GM10248 (cell line): ENCODE results near the gene SMYD3.

Experiments
- CTCF ChIA-PET: fragments of 300-600 bp; sonication (Branson Sonifier 250); formaldehyde crosslinking; extraction: SDS; loops from one replicate; lab custom pipeline; 2021; ENCODE audit warnings: antibody characterized with exemption; lab: Yijun Ruan, JAX
- POLR2A ChIA-PET: fragments of 350-650 bp; sonication (Branson Sonifier 250); formaldehyde crosslinking; extraction: SDS; loops from one replicate; lab custom pipeline; 2020; ENCODE audit warnings: antibody characterized with exemption; lab: Yijun Ruan, JAX
- DNase-seq: peaks from one replicate; pipeline ENCODE4 v3.0.0; 2012; ENCODE audit errors: extremely low spot score
- TF ChIP-seq, protein P1 (sequence below): IDR thresholded peaks from 2 replicates; pipeline ENCODE4 v1.5.1; 2012; ENCODE audit warnings: mild to moderate bottlenecking, low read depth; ENCODE audit errors: extremely low read depth, missing control alignments, control extremely low read depth

The SMYD3 gene

GRCh38 chr1:246301553-246302250, 205.4 kb downstream of the SMYD3 start:
- TF ChIP-seq, protein P1, sequence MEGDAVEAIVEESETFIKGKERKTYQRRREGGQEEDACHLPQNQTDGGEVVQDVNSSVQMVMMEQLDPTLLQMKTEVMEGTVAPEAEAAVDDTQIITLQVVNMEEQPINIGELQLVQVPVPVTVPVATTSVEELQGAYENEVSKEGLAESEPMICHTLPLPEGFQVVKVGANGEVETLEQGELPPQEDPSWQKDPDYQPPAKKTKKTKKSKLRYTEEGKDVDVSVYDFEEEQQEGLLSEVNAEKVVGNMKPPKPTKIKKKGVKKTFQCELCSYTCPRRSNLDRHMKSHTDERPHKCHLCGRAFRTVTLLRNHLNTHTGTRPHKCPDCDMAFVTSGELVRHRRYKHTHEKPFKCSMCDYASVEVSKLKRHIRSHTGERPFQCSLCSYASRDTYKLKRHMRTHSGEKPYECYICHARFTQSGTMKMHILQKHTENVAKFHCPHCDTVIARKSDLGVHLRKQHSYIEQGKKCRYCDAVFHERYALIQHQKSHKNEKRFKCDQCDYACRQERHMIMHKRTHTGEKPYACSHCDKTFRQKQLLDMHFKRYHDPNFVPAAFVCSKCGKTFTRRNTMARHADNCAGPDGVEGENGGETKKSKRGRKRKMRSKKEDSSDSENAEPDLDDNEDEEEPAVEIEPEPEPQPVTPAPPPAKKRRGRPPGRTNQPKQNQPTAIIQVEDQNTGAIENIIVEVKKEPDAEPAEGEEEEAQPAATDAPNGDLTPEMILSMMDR = no peak
- DNase-seq = no peak
- CTCF ChIA-PET = interaction anchor here (1.0 to 1.5 kb wide), 4 partner anchors 10 to 20 kb away, joined by 3 to 5 read pairs (median 4); no protein-coding TSS in a partner anchor
- POLR2A ChIA-PET = no interaction called here

GRCh38 chr1:246300626-246301549, 206.2 kb downstream of the SMYD3 start:
- TF ChIP-seq, protein P1 = no peak
- ChIA-PET POLR2A (no interaction called here), CTCF (interaction anchor here (1.0 to 1.5 kb wide), 2 partner anchors 13 to 16 kb away, joined by 3 to 4 read pairs; no protein-coding TSS in a partner anchor)

GRCh38 chr1:246297279-246298265, 209.5 kb downstream of the SMYD3 start:
- no peak for DNase-seq
- TF ChIP-seq, protein P1 = no peak
- POLR2A ChIA-PET = no interaction called here

More at GRCh38 chr1:246300626-246301549, 206.2 kb downstream of the SMYD3 start:
- no peak for DNase-seq

GRCh38 chr1:246295968-246296367, 211.1 kb downstream of the SMYD3 start:
- ChIA-PET CTCF (no interaction called here), POLR2A (no interaction called here)
- TF ChIP-seq, protein P1 = no peak
- DNase-seq = no peak

More at GRCh38 chr1:246297279-246298265, 209.5 kb downstream of the SMYD3 start:
- CTCF ChIA-PET = interaction anchor here (0.9 to 1.4 kb wide), 3 partner anchors 12 to 257 kb away, joined by 3 to 4 read pairs (median 3); no protein-coding TSS in a partner anchor

GRCh38 chr1:246295340-246295739, 211.7 kb downstream of the SMYD3 start:
- no peak for DNase-seq
- POLR2A ChIA-PET = no interaction called here
- TF ChIP-seq, protein P1 = no peak
- CTCF ChIA-PET = no interaction called here

- POLR2A ChIA-PET = no interaction called here
- TF ChIP-seq, protein P1 = no peak
- no peak for DNase-seq
- CTCF ChIA-PET = interaction anchor here (1.5 kb wide), 1 partner anchor 16 kb away, joined by 3 read pairs; no protein-coding TSS in a partner anchor
Observed at GRCh38 chr1:246294263-246294662, 212.8 kb downstream of the SMYD3 start.
